ENCODE measurements around the gene ICAM5.

GRCh38 chr19:10334588-10335351 is 45.0 kb downstream of the ICAM5 start:
- TF ChIP-seq CTCF (IDR thresholded peaks at IDR 0.05; ENCODE audit: poor library complexity): no peak
- TF ChIP-seq EZH2 (IDR thresholded peaks at IDR 0.05; ENCODE audit: borderline replicate concordance): no peak
